Measurements from ENCODE around the gene FMO3. TPM values are rescaled to one million over a fixed set of nuclear protein-coding genes. Genes with fewer than 3 reads are reported as not detected.

Gene FMO3
- total RNA-seq, 1 donor: not detected

DNA sequence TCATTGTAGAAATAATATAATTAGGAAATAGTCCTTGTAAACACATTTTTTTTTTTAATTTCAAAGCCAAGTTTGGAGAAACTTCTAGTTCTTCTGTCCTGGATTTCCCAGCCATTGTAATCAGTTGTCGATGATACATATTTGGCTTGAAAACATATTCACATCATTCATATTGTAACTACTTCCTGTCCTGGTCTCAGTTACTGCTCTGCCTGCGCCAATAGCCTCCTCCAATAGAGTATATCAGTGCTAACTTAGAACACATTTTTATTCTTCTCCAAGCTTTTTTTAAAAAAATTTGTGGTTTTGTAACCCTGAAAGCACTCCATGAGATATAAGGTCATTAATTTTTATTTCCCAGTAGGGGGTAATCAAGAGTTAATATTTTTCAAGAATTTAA is 48.3 kb downstream of the FMO3 start:
- TF ChIP-seq, protein P1, sequence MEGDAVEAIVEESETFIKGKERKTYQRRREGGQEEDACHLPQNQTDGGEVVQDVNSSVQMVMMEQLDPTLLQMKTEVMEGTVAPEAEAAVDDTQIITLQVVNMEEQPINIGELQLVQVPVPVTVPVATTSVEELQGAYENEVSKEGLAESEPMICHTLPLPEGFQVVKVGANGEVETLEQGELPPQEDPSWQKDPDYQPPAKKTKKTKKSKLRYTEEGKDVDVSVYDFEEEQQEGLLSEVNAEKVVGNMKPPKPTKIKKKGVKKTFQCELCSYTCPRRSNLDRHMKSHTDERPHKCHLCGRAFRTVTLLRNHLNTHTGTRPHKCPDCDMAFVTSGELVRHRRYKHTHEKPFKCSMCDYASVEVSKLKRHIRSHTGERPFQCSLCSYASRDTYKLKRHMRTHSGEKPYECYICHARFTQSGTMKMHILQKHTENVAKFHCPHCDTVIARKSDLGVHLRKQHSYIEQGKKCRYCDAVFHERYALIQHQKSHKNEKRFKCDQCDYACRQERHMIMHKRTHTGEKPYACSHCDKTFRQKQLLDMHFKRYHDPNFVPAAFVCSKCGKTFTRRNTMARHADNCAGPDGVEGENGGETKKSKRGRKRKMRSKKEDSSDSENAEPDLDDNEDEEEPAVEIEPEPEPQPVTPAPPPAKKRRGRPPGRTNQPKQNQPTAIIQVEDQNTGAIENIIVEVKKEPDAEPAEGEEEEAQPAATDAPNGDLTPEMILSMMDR (IDR thresholded peaks at IDR 0.05; ENCODE audit: insufficient read depth, low read length): no peak
- DNase-seq (ENCODE audit: low read depth): peak; percentile 36
- no peak overlapping the region for H3K4me3 ChIP-seq (ENCODE audit: low read depth, low read length)

DNA sequence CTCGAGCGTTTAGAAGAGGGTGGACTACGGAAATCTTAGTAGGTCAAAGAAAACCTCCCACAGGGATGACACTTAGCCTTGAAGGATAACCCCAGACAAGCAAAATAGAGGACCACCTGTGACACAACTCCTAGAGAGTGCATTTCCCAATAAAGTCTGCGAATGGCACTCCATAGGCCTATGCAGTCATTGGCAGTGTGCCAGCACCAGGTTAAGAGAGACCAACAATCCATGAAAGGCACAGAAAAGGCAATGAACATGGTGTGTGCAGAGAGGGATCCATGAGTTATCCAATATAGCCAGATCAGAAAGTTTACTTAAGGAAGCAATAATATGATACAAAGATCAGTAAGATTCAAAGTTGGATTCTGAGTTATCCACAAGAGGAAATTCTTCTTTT is 49.2 kb downstream of the FMO3 start:
- TF ChIP-seq, protein P1 (IDR thresholded peaks at IDR 0.05; ENCODE audit: insufficient read depth, low read length): no peak
- no peak for DNase-seq (ENCODE audit: low read depth)
- no peak overlapping the region for H3K4me3 ChIP-seq (ENCODE audit: low read depth, low read length)

DNA sequence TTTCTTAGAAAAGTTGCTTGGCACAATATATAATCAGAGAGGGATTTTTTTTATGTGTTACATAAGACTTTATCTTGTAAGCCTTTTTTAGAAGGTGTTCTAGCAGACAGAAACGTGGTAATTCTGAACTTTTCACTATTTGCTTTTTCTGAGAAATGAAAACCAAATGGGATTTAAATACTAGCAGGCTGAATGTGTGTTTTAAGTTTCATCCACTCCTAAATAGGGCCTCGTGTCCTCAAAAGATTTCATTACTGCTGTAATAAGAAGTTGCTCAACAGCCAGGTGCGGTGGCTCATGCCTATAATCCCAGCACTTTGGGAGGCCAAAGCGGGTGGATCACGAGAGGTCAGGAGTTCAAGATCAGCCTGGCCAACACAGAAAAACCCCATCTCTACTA is 49.7 kb downstream of the FMO3 start:
- DNase-seq (ENCODE audit: low read depth): peak; percentile 28
- TF ChIP-seq, protein P1 (IDR thresholded peaks at IDR 0.05; ENCODE audit: insufficient read depth, low read length): no peak
- no peak overlapping the region for H3K4me3 ChIP-seq (ENCODE audit: low read depth, low read length)

DNA sequence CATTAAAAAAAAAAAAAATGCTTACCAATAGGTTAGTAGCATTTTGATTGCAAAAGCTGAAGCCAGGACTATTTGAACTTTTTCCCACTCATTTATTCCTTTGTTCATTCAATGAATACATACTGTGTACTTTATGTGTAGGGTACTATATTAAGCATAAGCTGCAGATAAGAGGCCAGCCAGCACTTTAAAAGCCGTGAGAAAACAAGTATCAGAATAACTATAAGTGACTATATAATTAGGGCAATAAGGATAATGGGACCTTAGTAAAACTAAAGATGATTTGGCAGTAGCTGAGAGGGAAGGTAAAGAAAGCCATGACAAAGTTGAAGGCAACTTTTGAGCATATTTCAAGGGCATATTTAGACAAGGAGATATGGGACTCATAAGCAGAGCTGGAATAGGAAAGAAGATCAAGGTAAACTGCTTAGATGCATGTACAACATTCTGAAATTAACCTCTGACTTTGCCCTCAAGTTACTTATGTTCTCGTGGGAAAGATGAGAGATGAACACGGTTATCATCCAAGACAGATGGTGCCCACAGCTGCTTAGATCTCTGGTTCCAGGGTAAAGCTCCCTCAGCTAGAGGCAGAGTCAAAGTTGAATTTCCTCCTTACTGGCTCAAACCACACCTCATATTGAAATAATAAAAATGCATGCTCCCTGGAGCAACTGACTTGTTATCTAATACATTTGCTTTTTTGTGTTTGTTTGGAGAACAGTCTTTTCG is 50.4 kb downstream of the FMO3 start:
- TF ChIP-seq, protein P1 (IDR thresholded peaks at IDR 0.05; ENCODE audit: insufficient read depth, low read length): no peak
- DNase-seq (ENCODE audit: low read depth): no peak
- H3K4me3 ChIP-seq (ENCODE audit: low read depth, low read length): no peak overlapping the region

DNA sequence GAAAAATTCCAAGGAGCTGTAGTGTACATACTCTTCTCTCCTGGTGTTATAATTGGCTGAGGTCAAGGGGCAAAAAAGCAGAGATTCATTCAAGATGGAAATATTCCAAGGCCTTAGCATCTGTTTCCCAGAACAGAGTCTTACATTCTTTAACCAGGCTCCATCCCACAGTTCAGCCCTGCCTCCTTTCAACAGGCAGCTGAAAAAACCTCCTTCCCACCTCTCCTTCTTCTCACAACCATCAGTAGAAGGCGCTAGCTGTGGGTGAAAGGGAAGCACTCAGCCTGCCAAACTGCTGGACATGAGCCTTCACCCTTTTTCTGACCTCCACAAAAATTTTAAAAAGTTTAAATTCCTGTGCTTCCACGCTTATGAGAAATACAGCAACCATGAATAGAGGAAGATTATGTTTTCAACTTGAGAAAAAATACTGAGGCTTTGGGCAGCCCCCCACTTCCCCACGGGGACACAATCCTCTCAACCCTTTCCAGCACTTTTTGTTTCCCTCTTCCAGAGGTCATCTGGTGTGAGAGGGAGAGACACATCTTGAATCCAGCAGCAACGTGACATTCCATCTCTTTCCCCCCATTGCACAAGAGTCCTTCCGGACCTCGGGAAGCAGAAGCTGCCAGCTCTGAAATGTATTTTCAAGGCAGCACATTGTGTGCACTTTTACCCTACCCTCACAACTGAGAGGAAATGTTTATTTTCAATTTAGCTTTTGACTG is 51.1 kb downstream of the FMO3 start:
- TF ChIP-seq, protein P1 (IDR thresholded peaks at IDR 0.05; ENCODE audit: insufficient read depth, low read length): peak; percentile 55
- H3K4me3 ChIP-seq (ENCODE audit: low read depth, low read length): peak overlapping the region; percentile 3

DNA sequence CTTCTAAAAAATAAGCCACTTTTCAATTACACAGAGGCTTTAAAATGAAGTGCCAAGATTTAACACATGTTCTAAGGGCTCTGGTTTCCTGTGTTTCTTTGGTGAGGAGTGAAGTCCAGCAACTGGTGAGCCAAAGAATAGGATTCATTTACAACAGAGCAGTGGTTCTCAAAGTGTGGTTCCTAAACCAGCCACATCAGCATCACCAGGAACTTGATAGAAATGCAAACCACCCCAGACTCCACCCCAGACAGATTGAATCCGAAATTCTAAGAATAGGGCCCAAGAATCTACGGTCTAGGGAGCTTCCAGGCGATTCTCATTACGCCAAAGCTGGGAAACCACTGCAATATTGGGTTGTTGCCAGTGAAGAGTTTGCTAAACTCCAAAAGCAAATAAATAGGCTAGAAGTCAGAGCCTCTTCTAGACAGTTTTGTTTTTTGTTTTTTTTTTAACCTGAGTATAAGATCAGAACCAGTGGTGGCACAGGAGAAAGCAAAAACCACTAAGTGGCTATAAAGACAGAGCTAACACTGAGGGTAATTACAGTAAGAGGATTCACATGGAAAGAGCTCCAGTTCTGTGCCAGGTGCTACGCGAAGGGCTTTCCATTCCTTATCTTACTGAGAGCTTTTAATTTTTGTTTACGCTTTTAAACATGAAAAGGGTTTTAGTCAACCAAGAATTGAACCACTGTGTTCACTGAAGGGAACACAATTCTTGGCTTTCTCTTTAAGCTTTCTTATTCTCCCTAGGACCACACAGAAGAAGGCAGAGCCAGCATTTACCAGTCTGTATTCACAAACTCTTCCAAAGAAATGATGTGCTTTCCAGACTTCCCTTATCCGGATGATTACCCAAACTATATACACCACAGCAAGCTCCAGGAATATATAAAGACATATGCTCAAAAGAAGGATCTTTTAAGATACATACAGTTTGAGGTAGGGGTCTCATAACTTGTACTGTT is 52.0 kb downstream of the FMO3 start:
- TF ChIP-seq, protein P1 (IDR thresholded peaks at IDR 0.05; ENCODE audit: insufficient read depth, low read length): no peak
- H3K4me3 ChIP-seq (ENCODE audit: low read depth, low read length): no peak overlapping the region
- DNase-seq (ENCODE audit: low read depth): peak; percentile 93

More for the DNA sequence above, 51.1 kb downstream of the FMO3 start:
- DNase-seq (ENCODE audit: low read depth): peak; percentile 99

Measured in fibroblast of the aortic adventitia (primary cell).